Activated T-cell treated with anti-CD3 and anti-CD28 coated beads, Interleukin-2, amount 50 U/mL, for 24 hours (primary cell): Measurements from ENCODE around the gene GIMAP5.

Experiments used
- DNase-seq: peaks from one replicate; pipeline ENCODE4 v3.0.0-alpha.2; 2020
- H3K27ac Mint-ChIP-seq: 2 replicates; pipeline ENCODE4 v1.8.0; 2020; ENCODE audit warnings: mild to moderate bottlenecking, mixed read lengths
- H3K27me3 Mint-ChIP-seq: 2 replicates; pipeline ENCODE4 v1.8.0; 2020; ENCODE audit warnings: mixed read lengths
- H3K36me3 Mint-ChIP-seq: 2 replicates; pipeline ENCODE4 v1.8.0; 2020; ENCODE audit warnings: low read depth, mixed read lengths
- H3K4me1 Mint-ChIP-seq: 2 replicates; pipeline ENCODE4 v1.8.0; 2020; ENCODE audit warnings: low read depth, mixed read lengths
- H3K4me3 Mint-ChIP-seq: 2 replicates; pipeline ENCODE4 v1.8.0; 2020; ENCODE audit warnings: mild to moderate bottlenecking, moderate library complexity, mixed read lengths
- H3K9me3 Mint-ChIP-seq: 2 replicates; pipeline ENCODE4 v1.8.0; 2020; ENCODE audit warnings: mixed read lengths

Gene GIMAP5

GRCh38 chr7:150737265-150738055 is at the start of gene GIMAP5:
Gene GIMAP5 (plus strand): TSS chr7:150737418. CDS start chr7:150740885, 3,467 bp downstream.
- DNase-seq = peak; percentile 78
- Mint-ChIP-seq H3K27ac (peak within 1 kb of the TSS; percentile 97), H3K4me1 (peaks cover 79% of the 10 kb centered on the region), H3K27me3 (no peaks in the 10 kb centered on the region), H3K4me3 (peak within 1 kb of the TSS; percentile 86), H3K9me3 (peaks cover 4% of the 10 kb centered on the region), H3K36me3 (peaks cover 57% of the 10 kb centered on the region)

- Mint-ChIP-seq H3K4me1 (peaks cover 63% of the 10 kb centered on the region), H3K27ac (peak overlapping the region; percentile 87), H3K27me3 (no peaks in the 10 kb centered on the region), H3K9me3 (peaks cover 45% of the 10 kb centered on the region), H3K4me3 (peak overlapping the region; percentile 83), H3K36me3 (peaks cover 75% of the 10 kb centered on the region)
- DNase-seq = no peak
Observed at GRCh38 chr7:150688630-150689029, 48.6 kb upstream of the GIMAP5 start.

- H3K9me3 Mint-ChIP-seq = peaks cover 64% of the 10 kb centered on the region
Observed at GRCh38 chr7:150695654-150696053, 41.6 kb upstream of the GIMAP5 start.

GRCh38 chr7:150703209-150703608 is 34.0 kb upstream of the GIMAP5 start:
- no peak overlapping the region for H3K4me3 Mint-ChIP-seq
- H3K9me3 Mint-ChIP-seq = peaks cover 62% of the 10 kb centered on the region
- H3K27ac Mint-ChIP-seq = no peak overlapping the region
- no peaks in the 10 kb centered on the region for H3K27me3 Mint-ChIP-seq
- H3K4me1 Mint-ChIP-seq = peaks cover 3% of the 10 kb centered on the region
- no peak for DNase-seq
- peaks cover 37% of the 10 kb centered on the region for H3K36me3 Mint-ChIP-seq

More at GRCh38 chr7:150695654-150696053, 41.6 kb upstream of the GIMAP5 start:
- Mint-ChIP-seq H3K4me3 (no peak overlapping the region), H3K36me3 (peaks cover 62% of the 10 kb centered on the region), H3K27ac (no peak overlapping the region), H3K4me1 (peaks cover 12% of the 10 kb centered on the region), H3K27me3 (no peaks in the 10 kb centered on the region)
- DNase-seq = no peak

GRCh38 chr7:150715293-150715692 is 21.9 kb upstream of the GIMAP5 start:
- H3K36me3 Mint-ChIP-seq = peaks cover 46% of the 10 kb centered on the region

GRCh38 chr7:150715738-150716137 is 21.5 kb upstream of the GIMAP5 start:
- peaks cover 15% of the 10 kb centered on the region for H3K9me3 Mint-ChIP-seq
- peaks cover 50% of the 10 kb centered on the region for H3K36me3 Mint-ChIP-seq
- H3K27ac Mint-ChIP-seq = peak overlapping the region; percentile 95
- H3K4me3 Mint-ChIP-seq = peak overlapping the region; percentile 96
- H3K4me1 Mint-ChIP-seq = peaks cover 67% of the 10 kb centered on the region
- no peaks in the 10 kb centered on the region for H3K27me3 Mint-ChIP-seq
- DNase-seq = no peak

More at GRCh38 chr7:150715293-150715692, 21.9 kb upstream of the GIMAP5 start:
- Mint-ChIP-seq H3K27ac (peak overlapping the region; percentile 95), H3K9me3 (peaks cover 15% of the 10 kb centered on the region), H3K27me3 (no peaks in the 10 kb centered on the region), H3K4me3 (peak overlapping the region; percentile 96), H3K4me1 (peaks cover 65% of the 10 kb centered on the region)
- DNase-seq = no peak

GRCh38 chr7:150716368-150716767 is 20.9 kb upstream of the GIMAP5 start, which contains the start of gene GIMAP1:
Gene GIMAP1 (plus strand): TSS chr7:150716613. CDS start chr7:150719048, 2,435 bp downstream.
- peak within 1 kb of the TSS; percentile 95 for H3K27ac Mint-ChIP-seq
- H3K9me3 Mint-ChIP-seq = peaks cover 15% of the 10 kb centered on the region
- H3K27me3 Mint-ChIP-seq = no peaks in the 10 kb centered on the region
- DNase-seq = peak; percentile 71
- peak within 1 kb of the TSS; percentile 96 for H3K4me3 Mint-ChIP-seq
- H3K36me3 Mint-ChIP-seq = peaks cover 56% of the 10 kb centered on the region
- H3K4me1 Mint-ChIP-seq = peaks cover 73% of the 10 kb centered on the region

- no peak for DNase-seq
- Mint-ChIP-seq H3K36me3 (peaks cover 62% of the 10 kb centered on the region), H3K4me3 (peak overlapping the region; percentile 96), H3K9me3 (peaks cover 15% of the 10 kb centered on the region), H3K27ac (peak overlapping the region; percentile 95), H3K27me3 (no peaks in the 10 kb centered on the region), H3K4me1 (peaks cover 78% of the 10 kb centered on the region)
Observed at GRCh38 chr7:150716939-150717338, 20.3 kb upstream of the GIMAP5 start.

GRCh38 chr7:150717814-150718420 is 19.3 kb upstream of the GIMAP5 start:
- H3K27me3 Mint-ChIP-seq = no peaks in the 10 kb centered on the region
- peaks cover 88% of the 10 kb centered on the region for H3K4me1 Mint-ChIP-seq
- H3K4me3 Mint-ChIP-seq = peak overlapping the region; percentile 96
- peak overlapping the region; percentile 95 for H3K27ac Mint-ChIP-seq
- H3K36me3 Mint-ChIP-seq = peaks cover 64% of the 10 kb centered on the region
- H3K9me3 Mint-ChIP-seq = peaks cover 7% of the 10 kb centered on the region
- peak; percentile 46 for DNase-seq

GRCh38 chr7:150719436-150719835 is 17.8 kb upstream of the GIMAP5 start:
- Mint-ChIP-seq H3K9me3 (peaks cover 3% of the 10 kb centered on the region), H3K4me3 (peak overlapping the region; percentile 96), H3K36me3 (peaks cover 72% of the 10 kb centered on the region), H3K4me1 (peaks cover 95% of the 10 kb centered on the region), H3K27me3 (no peaks in the 10 kb centered on the region), H3K27ac (peak overlapping the region; percentile 95)
- no peak for DNase-seq

GRCh38 chr7:150719960-150720891 is 17.0 kb upstream of the GIMAP5 start:
- Mint-ChIP-seq H3K27ac (peak overlapping the region; percentile 95), H3K9me3 (peaks cover 8% of the 10 kb centered on the region), H3K4me3 (no peak overlapping the region), H3K4me1 (peaks cover 90% of the 10 kb centered on the region), H3K27me3 (no peaks in the 10 kb centered on the region), H3K36me3 (peaks cover 79% of the 10 kb centered on the region)
- DNase-seq = no peak

GRCh38 chr7:150721970-150722373 is 15.2 kb upstream of the GIMAP5 start:
- H3K27ac Mint-ChIP-seq = peak overlapping the region; percentile 38
- H3K9me3 Mint-ChIP-seq = peaks cover 18% of the 10 kb centered on the region
- H3K27me3 Mint-ChIP-seq = no peaks in the 10 kb centered on the region
- no peak for DNase-seq
- H3K4me3 Mint-ChIP-seq = peak overlapping the region; percentile 6
- H3K4me1 Mint-ChIP-seq = peaks cover 80% of the 10 kb centered on the region
- peaks cover 88% of the 10 kb centered on the region for H3K36me3 Mint-ChIP-seq

GRCh38 chr7:150722431-150722931 is 14.7 kb upstream of the GIMAP5 start:
- H3K9me3 Mint-ChIP-seq = peaks cover 22% of the 10 kb centered on the region
- no peak for DNase-seq
- peaks cover 78% of the 10 kb centered on the region for H3K4me1 Mint-ChIP-seq
- H3K36me3 Mint-ChIP-seq = peaks cover 91% of the 10 kb centered on the region
- H3K4me3 Mint-ChIP-seq = peak overlapping the region; percentile 6
- no peaks in the 10 kb centered on the region for H3K27me3 Mint-ChIP-seq
- H3K27ac Mint-ChIP-seq = peak overlapping the region; percentile 33

- H3K9me3 Mint-ChIP-seq = peaks cover 32% of the 10 kb centered on the region
- peaks cover 97% of the 10 kb centered on the region for H3K36me3 Mint-ChIP-seq
- H3K27ac Mint-ChIP-seq = peak overlapping the region; percentile 51
Observed at GRCh38 chr7:150723467-150723866, 13.8 kb upstream of the GIMAP5 start.

More at GRCh38 chr7:150723467-150723866, 13.8 kb upstream of the GIMAP5 start:
- H3K4me3 Mint-ChIP-seq = no peak overlapping the region
- H3K4me1 Mint-ChIP-seq = peaks cover 73% of the 10 kb centered on the region
- DNase-seq = no peak
- no peaks in the 10 kb centered on the region for H3K27me3 Mint-ChIP-seq
